NT2/D1 (cell line): Measurements from ENCODE around the gene SCYGR2.

Source experiments
- SUZ12 ChIP-seq: IDR thresholded peaks from 2 replicates; pipeline ENCODE4 v1.6.1; 2011; ENCODE audit not compliant: insufficient read length, insufficient read depth; ENCODE audit errors: extremely low read depth
- YY1 ChIP-seq: IDR thresholded peaks from 2 replicates; pipeline ENCODE4 v1.6.1; 2011; ENCODE audit not compliant: insufficient read length, insufficient read depth
- ZNF274 ChIP-seq: IDR thresholded peaks from 2 replicates; pipeline ENCODE4 v1.6.1; 2011; ENCODE audit warnings: mild to moderate bottlenecking, low read depth, low read length

- TF ChIP-seq YY1 (no peak), ZNF274 (no peak), SUZ12 (no peak)
Observed at GRCh38 chr2:227643990-227644551, 45.4 kb downstream of the SCYGR2 start.
